ENCODE results near the gene INHBE.
A peak's percentile ranks its signal among the peaks of the same experiment; 100 is the strongest.

INHBE gene

DNA sequence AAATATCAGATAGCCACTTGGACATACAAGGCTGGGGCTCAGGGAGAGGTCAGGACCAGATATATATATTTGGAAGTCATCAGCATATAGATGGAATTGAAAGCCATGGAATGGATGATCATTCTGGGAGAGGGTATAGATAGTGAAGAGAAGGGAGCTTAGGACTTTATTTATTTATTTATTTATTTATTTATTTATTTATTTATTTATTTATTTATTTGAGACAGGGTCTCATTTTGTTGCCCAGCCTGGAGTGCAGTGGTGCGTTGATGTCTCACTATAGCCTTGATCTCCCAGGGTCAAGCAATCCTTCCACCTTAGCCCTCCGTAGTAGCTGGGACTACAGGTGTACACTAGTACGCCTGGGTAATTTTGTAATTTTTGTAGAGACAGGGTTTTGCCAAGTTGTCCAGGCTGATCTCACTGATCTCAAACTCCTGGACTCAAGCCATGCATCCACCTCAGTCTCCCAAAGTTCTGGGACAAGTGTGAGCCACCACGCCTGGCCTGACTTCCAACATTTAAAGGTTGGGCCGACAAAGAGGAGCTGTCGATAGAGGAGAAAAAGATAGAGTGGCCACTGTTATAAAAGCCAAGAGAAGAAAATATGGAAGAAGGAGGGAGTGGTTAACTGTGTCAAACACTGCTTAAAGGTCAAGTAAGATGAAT is 8.7 kb upstream of the INHBE start (continued):
- TF ChIP-seq ZBTB17 (tag by site-specific recombination; IDR thresholded peaks at IDR 0.05) = no peak
- no peak for TF ChIP-seq ZBTB20 (tag by site-specific recombination; IDR thresholded peaks at IDR 0.05)
- TF ChIP-seq ZBTB48 (tag by site-specific recombination; IDR thresholded peaks at IDR 0.05) = no peak
- no peak for TF ChIP-seq YY2 (tag by site-specific recombination; IDR thresholded peaks at IDR 0.05)
- no peak for TF ChIP-seq ZNF10 (tag by site-specific recombination; IDR thresholded peaks at IDR 0.05)
- TF ChIP-seq, protein P1, sequence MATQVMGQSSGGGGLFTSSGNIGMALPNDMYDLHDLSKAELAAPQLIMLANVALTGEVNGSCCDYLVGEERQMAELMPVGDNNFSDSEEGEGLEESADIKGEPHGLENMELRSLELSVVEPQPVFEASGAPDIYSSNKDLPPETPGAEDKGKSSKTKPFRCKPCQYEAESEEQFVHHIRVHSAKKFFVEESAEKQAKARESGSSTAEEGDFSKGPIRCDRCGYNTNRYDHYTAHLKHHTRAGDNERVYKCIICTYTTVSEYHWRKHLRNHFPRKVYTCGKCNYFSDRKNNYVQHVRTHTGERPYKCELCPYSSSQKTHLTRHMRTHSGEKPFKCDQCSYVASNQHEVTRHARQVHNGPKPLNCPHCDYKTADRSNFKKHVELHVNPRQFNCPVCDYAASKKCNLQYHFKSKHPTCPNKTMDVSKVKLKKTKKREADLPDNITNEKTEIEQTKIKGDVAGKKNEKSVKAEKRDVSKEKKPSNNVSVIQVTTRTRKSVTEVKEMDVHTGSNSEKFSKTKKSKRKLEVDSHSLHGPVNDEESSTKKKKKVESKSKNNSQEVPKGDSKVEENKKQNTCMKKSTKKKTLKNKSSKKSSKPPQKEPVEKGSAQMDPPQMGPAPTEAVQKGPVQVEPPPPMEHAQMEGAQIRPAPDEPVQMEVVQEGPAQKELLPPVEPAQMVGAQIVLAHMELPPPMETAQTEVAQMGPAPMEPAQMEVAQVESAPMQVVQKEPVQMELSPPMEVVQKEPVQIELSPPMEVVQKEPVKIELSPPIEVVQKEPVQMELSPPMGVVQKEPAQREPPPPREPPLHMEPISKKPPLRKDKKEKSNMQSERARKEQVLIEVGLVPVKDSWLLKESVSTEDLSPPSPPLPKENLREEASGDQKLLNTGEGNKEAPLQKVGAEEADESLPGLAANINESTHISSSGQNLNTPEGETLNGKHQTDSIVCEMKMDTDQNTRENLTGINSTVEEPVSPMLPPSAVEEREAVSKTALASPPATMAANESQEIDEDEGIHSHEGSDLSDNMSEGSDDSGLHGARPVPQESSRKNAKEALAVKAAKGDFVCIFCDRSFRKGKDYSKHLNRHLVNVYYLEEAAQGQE (tag by site-specific recombination; IDR thresholded peaks at IDR 0.05) = peak; percentile 84
- TF ChIP-seq ZNF133 (tag by site-specific recombination; IDR thresholded peaks at IDR 0.05) = no peak
- peak; percentile 87 for TF ChIP-seq ZNF664 (tag by site-specific recombination; IDR thresholded peaks at IDR 0.05)
- TF ChIP-seq, protein P2, sequence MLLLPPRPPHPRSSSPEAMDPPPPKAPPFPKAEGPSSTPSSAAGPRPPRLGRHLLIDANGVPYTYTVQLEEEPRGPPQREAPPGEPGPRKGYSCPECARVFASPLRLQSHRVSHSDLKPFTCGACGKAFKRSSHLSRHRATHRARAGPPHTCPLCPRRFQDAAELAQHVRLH (tag by site-specific recombination; IDR thresholded peaks at IDR 0.05) = peak; percentile 67; the same call in 1 of the 2 replicates
- no peak for TF ChIP-seq ZNF335 (tag by site-specific recombination; conservative IDR thresholded peaks at IDR 0.05)
- TF ChIP-seq, protein P3, sequence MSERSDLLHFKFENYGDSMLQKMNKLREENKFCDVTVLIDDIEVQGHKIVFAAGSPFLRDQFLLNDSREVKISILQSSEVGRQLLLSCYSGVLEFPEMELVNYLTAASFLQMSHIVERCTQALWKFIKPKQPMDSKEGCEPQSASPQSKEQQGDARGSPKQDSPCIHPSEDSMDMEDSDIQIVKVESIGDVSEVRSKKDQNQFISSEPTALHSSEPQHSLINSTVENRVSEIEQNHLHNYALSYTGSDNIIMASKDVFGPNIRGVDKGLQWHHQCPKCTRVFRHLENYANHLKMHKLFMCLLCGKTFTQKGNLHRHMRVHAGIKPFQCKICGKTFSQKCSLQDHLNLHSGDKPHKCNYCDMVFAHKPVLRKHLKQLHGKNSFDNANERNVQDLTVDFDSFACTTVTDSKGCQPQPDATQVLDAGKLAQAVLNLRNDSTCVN (tag by site-specific recombination; optimal IDR thresholded peaks at IDR 0.05) = no peak
- TF ChIP-seq ZNF768 (tag by site-specific recombination; IDR thresholded peaks at IDR 0.05) = no peak
- TF ChIP-seq ZNF221 (tag by site-specific recombination; IDR thresholded peaks at IDR 0.05; ENCODE audit: borderline replicate concordance) = no peak
- no peak for TF ChIP-seq ZNF843 (tag by site-specific recombination; IDR thresholded peaks at IDR 0.05)
- TF ChIP-seq ZNF624 (tag by site-specific recombination; IDR thresholded peaks at IDR 0.05) = no peak
- no peak for TF ChIP-seq ZNF529 (tag by site-specific recombination; IDR thresholded peaks at IDR 0.05; ENCODE audit: insufficient replicate concordance)
- no peak for TF ChIP-seq ZNF174 (tag by site-specific recombination; IDR thresholded peaks at IDR 0.05)
- TF ChIP-seq ZNF654 (tag by site-specific recombination; IDR thresholded peaks at IDR 0.05; ENCODE audit: low read depth) = peak; percentile 47
- TF ChIP-seq ZNF302 (tag by site-specific recombination; IDR thresholded peaks at IDR 0.05; ENCODE audit: low read depth) = no peak
- TF ChIP-seq SETDB1 (IDR thresholded peaks at IDR 0.05; ENCODE audit: insufficient read length, low read length) = no peak
- TF ChIP-seq GLIS2 (tag by site-specific recombination; IDR thresholded peaks at IDR 0.05) = no peak
- 0 out of 2 replicates have a peak, but pooled peaks have one; percentile 12 for TF ChIP-seq ZNF138 (tag by site-specific recombination; IDR thresholded peaks at IDR 0.05; ENCODE audit: borderline replicate concordance)
- TF ChIP-seq ZNF501 (tag by site-specific recombination; IDR thresholded peaks at IDR 0.05) = 0 out of 2 replicates have a peak, but pooled peaks have one; percentile 49
- peak; percentile 34; the same call in 1 of the 2 replicates for TF ChIP-seq ZFP3 (tag by site-specific recombination; IDR thresholded peaks at IDR 0.05; ENCODE audit: low read depth)
- no peak for TF ChIP-seq ZNF155 (tag by site-specific recombination; IDR thresholded peaks at IDR 0.05)
- TF ChIP-seq ZNF792 (tag by site-specific recombination; IDR thresholded peaks at IDR 0.05) = no peak
- TF ChIP-seq, protein P4, sequence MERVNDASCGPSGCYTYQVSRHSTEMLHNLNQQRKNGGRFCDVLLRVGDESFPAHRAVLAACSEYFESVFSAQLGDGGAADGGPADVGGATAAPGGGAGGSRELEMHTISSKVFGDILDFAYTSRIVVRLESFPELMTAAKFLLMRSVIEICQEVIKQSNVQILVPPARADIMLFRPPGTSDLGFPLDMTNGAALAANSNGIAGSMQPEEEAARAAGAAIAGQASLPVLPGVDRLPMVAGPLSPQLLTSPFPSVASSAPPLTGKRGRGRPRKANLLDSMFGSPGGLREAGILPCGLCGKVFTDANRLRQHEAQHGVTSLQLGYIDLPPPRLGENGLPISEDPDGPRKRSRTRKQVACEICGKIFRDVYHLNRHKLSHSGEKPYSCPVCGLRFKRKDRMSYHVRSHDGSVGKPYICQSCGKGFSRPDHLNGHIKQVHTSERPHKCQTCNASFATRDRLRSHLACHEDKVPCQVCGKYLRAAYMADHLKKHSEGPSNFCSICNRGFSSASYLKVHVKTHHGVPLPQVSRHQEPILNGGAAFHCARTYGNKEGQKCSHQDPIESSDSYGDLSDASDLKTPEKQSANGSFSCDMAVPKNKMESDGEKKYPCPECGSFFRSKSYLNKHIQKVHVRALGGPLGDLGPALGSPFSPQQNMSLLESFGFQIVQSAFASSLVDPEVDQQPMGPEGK (tag by site-specific recombination; IDR thresholded peaks at IDR 0.05) = no peak
- TF ChIP-seq, protein P5, sequence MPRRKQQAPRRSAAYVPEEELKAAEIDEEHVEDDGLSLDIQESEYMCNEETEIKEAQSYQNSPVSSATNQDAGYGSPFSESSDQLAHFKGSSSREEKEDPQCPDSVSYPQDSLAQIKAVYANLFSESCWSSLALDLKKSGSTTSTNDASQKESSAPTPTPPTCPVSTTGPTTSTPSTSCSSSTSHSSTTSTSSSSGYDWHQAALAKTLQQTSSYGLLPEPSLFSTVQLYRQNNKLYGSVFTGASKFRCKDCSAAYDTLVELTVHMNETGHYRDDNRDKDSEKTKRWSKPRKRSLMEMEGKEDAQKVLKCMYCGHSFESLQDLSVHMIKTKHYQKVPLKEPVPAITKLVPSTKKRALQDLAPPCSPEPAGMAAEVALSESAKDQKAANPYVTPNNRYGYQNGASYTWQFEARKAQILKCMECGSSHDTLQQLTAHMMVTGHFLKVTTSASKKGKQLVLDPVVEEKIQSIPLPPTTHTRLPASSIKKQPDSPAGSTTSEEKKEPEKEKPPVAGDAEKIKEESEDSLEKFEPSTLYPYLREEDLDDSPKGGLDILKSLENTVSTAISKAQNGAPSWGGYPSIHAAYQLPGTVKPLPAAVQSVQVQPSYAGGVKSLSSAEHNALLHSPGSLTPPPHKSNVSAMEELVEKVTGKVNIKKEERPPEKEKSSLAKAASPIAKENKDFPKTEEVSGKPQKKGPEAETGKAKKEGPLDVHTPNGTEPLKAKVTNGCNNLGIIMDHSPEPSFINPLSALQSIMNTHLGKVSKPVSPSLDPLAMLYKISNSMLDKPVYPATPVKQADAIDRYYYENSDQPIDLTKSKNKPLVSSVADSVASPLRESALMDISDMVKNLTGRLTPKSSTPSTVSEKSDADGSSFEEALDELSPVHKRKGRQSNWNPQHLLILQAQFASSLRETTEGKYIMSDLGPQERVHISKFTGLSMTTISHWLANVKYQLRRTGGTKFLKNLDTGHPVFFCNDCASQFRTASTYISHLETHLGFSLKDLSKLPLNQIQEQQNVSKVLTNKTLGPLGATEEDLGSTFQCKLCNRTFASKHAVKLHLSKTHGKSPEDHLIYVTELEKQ (tag by site-specific recombination; IDR thresholded peaks at IDR 0.05; ENCODE audit: borderline replicate concordance) = peak; percentile 23; the same call in 1 of the 2 replicates
- 0 out of 2 replicates have a peak, but pooled peaks have one; percentile 21 for TF ChIP-seq GFI1B (tag by site-specific recombination; IDR thresholded peaks at IDR 0.05)
- no peak for TF ChIP-seq ZNF114 (tag by site-specific recombination; IDR thresholded peaks at IDR 0.05)

Data from HEK293 (cell line).